Endometrial microvascular endothelial cells (primary cell): Measurements from ENCODE around the gene NCF4. TPM values are rescaled to one million over a fixed set of nuclear protein-coding genes. Genes with fewer than 3 reads are reported as not detected.

Experiments used
- in situ Hi-C: cut with HindIII; loops from 2 replicates; pipeline ENCODE4 v1.10.0; 2017; ENCODE audit warnings: low sequenced_read_pairs, low pct_unique_long_range_greater_than_20kb; ENCODE audit errors: inconsistent ontology term
- total RNA-seq: library from RNA; depleted of rRNA; stranded (reverse); fragments of >200 nt; gene quantifications from one replicate; pipeline ENCODE4 v1.2.3, GENCODE V29; 2015; ENCODE audit errors: inconsistent ontology term

The NCF4 gene
- total RNA-seq, 1 donor from 2014 or later = not detected

DNA sequence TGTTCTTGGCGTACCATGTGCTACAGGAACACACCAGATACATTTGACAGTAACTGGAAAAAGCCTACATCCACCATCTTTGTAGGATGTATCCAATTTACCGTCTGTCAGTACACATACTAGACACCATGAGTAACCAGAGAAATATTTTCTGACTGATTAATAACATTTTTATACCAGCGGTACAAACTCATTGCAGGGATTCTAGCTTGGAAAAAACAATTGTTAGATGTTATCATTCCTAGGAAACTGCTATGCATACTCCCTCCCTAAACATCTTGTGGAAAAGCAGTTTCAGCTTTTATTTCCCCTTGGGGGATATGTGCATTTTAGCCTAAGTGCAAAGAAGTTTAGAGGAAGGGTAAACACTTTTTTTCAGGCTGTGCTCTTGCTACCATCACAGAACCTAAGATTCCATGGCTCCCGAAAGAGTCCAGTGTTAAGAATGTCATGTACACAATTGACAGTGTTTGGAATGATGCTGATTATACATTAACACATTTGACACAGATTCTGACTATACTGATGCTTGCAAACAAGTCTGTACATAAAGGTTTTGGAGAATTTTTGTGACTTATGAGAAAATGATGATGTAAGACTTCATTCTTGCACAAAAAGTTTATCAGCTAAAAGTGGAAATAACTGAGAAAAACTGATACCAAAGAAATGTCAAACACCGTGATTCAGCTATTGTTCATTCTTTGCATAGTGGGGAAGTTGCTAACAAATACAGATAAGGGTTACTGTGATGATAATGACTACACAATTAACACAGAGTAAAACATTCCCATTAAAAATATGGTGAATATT is 23.7 kb downstream of the NCF4 start:
- in situ Hi-C loops = no loop called here

DNA sequence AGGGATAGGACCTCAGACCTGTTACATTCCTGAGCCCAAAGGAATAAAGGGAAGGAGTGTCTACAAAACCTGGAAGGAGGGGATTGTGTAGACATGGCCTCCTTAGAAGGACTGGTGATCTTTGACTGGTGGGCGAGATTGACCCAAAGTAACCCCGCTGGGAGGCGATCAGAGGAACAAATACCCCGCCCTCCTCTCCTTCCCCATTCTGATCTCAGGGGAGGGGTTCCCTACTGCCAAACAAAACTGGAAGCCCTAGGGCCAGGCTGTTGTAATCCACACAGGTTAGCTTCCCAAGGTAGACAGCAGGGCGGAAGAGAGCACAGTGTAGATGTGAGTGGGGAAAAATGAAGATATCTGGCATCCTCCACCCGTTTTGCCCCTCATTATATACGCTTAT is 24.7 kb downstream of the NCF4 start:
- in situ Hi-C loops = no loop called here

DNA sequence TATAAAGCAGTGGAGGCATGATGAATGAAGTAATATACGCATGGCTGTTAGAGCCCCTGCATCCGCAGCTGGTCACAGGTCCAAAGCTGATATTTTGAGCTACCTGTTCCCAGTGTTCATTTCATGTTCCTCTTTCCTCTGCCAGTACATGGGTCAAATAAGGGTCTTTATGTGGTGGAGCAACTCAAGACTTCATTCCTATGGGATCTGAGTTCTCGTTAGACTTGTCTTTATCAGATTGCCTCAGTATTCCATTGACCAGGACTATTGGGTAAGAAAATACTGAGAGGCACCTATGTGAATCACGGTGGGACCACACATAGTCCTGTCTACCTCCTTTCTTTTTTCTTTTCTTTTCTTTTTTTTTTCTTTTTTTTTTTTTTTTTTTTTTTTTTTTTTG is 25.2 kb downstream of the NCF4 start:
- in situ Hi-C loops = no loop called here

DNA sequence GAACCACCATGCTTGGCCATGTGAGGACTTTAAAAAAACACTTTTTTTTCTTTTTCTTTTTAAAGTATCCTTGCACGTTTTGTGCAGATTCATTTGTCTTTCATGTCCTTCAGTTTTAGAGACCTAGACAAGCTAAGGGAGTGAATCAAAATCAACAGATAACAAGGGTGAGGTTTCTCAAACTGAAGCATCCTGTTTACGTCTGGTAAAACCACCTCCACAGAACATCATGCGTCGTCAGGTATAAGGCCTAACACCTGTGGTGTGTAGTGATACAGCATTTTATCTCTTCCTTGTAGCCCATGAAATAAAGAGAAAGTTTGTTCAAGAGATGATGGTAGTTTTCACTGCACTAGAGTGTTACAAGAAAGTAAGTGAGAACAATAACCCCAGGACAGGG is 26.4 kb downstream of the NCF4 start:
- in situ Hi-C loops = no loop called here

DNA sequence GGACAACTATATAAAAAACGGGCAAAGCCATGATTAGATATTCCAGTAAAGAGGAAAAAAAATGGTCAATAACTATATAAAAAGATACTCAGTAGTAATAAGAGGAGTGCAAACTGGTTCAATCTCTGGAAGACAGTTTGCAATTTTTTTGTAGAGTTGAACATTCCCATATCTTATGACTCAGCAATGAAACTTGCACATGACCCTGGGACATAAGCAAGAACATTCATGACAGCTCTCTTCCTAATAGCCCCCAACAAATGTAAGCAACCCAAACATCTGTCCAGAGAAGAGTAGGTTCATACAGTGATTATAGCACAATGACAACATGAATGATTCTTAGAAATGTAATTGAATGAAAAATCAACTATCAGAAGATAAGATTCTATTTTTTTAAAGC is 30.8 kb downstream of the NCF4 start:
- in situ Hi-C loops = no loop called here

DNA sequence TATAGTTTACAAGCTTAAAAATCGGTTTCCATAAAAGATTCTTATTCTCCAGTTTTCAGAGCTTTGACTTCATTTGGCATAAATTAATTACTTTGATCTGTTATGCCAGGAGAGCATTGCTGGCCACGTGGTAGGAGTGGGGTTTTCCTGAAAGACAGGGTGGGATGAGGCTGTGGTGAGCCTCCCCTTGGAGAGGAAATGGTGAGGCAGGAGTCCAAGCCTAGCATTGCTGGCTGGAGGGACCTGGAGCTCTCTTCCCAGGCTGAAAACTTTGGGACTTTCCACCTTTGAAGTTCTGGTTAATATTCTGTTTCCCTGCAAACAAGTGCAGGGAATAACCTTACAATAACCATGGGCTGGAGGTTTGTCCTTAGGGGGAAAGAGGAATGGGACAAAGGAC is 31.5 kb downstream of the NCF4 start:
- in situ Hi-C loops = no loop called here

DNA sequence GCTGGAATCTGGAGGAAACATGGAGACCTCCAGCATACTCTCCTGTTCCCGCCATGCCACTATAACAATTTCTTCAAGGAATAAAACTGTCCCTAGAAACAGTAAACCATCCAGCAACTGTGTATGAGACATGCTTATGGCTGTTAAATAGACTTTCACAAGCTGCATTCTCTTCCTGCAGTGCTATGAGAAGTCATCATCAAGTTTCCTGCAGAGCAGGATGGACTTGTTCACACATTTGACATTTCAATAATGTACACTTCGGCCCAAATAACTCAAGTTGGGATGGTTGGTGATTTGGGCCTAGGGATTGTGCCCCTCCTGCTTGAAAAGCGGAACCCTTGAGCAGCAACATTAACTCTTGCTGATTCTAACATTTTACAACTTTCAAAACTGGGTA is 32.5 kb downstream of the NCF4 start:
- in situ Hi-C loops = no loop called here

DNA sequence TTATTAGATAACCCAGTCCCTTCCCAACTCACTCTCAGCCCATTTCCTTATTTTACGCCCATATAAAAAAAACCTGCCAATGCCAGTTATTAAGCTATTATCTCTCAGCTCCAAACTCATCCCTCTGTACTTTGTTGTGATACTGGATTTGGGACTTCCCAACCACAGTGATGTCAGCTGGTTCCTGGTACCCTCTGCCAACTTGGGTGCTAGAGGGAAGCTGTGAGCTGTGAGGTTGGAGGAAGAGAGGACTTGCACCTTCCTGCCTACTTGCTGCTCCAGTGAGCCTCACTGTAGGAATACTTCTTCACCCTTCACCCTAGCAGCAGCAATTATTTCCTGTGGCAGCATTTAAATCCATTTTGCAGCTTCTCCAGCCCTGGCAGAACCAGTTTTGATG is 33.5 kb downstream of the NCF4 start:
- in situ Hi-C loops = no loop called here

DNA sequence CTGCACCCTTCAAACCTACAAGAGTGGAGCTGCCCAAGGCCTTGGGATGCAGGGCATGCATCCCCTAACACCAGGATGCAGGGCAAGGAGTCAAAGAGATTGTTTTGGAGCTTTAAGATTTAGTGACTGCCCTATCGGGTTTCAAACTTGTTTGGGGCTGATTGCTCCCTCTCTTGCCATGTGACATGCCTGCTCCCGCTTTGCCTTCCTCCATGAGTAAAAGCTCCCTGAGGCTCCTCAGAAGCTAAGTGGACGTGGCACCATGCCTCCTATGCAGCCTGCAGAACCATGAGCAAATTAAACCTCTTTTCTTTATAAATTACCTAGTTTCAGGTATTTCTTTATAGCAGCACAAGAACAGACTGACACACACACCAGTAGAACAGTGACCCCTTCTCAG is 36.8 kb downstream of the NCF4 start:
- in situ Hi-C loops = no loop called here

DNA sequence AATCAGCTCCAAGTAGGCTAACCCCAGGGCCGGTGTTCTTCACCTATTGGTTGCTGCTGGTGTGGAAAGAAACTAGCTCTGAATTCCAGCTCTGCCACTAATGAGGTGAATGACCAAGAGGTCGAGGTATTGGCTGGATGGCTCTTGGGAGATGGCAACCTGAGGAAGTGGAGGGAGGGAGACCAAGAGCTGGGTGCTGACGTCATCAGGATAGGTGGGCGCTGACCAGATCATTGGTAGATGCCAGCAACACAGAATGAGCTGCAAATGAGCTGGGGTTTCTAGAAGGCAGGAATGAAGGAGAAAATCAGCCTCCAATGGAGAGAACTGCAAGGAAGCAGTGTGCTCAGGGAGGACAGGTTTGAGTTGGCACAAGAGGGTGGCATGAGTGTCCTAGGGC is 37.9 kb downstream of the NCF4 start:
- in situ Hi-C loops = no loop called here

DNA sequence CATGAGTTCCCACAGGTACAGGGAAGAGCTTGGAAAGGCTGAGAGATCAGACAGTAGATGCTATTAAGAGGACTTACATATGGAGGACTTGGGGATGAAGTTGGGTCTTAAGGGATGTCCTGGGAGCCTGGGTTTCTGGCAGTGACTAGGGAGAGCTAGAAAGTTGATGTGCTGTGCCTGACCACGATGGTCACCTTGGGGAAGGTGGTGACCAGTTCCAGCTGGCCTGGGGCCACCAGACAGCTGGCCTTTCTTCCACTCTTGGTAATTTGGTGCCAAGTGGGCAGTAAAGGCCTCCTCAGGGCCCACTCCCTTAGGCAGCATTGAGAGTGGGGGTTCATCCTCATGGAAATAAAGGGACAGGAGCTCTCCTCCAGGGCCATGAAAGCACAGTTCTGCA is 38.7 kb downstream of the NCF4 start:
- in situ Hi-C loops = no loop called here

DNA sequence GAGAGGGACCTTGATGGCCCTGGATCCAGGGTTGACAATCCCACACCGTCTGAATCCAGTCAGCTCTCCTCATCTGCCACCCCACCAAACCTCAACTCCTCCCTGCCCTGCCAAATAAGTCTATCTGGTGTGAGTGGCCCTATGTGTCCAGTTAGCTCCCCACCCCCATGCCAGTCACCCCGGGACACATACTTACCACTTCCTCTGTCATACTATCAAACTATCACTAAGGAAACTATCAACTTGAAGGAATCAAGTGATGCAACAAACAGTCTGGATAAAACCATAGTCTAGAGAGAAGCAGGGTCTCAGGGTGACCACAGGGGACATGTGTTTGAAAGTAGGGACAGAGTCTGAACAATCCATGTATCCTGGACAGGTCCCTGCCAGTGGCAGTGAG is 39.4 kb downstream of the NCF4 start:
- in situ Hi-C loops = no loop called here

DNA sequence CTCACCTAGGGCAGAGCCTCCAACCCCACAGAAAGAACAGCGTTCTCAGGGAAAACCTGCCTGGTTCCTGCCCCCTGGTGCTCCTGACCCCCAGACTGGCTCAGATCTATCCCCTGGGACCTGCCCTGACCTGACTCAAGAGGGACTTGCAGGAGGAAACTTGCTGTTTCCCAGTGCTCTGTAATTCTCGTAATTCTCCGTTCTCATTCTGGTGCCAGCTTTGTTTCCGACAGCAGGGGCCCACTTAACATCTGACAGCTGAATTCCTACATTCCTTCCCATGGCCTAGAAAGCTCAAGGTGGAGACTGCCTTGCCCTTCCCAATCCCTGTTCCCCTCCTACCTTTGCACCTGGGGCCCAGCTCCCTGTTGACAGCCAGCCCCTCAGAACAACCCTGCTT is 40.1 kb downstream of the NCF4 start:
- in situ Hi-C loops = no loop called here

DNA sequence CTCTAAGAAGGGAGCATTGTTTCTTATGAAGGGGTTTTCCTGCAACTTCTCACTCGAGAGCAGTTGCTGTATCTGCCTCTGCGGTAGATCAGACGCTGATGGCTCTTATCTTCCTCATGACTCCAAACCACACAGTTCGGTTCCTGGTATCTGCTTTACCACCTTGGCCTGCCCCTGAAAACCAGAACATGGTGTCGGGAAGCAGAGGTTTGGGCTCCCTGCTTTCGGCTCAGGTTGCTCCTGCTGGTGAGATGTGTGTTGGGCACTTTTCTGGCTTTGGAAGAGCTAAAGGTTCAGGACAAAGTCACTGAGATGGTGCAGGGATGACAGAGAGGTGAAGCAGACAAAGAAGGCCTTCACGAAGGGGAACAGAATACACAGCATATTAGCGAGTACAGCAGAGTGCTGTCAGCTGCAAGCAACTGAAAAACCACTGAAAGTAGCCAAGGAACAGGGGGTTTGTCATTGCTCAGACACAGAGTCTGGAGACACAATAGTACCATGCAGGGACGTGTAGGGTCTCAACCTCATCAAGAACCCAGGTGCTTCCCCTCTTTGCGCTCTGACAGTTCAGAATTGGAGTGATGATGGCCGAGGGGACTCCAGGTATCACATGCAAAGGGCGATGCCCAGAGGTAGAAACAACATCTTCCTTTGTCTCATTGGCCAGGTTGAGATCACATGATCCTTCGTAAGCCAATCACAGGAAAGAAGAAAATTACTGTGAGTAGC is 40.8 kb downstream of the NCF4 start:
- in situ Hi-C loops = no loop called here

DNA sequence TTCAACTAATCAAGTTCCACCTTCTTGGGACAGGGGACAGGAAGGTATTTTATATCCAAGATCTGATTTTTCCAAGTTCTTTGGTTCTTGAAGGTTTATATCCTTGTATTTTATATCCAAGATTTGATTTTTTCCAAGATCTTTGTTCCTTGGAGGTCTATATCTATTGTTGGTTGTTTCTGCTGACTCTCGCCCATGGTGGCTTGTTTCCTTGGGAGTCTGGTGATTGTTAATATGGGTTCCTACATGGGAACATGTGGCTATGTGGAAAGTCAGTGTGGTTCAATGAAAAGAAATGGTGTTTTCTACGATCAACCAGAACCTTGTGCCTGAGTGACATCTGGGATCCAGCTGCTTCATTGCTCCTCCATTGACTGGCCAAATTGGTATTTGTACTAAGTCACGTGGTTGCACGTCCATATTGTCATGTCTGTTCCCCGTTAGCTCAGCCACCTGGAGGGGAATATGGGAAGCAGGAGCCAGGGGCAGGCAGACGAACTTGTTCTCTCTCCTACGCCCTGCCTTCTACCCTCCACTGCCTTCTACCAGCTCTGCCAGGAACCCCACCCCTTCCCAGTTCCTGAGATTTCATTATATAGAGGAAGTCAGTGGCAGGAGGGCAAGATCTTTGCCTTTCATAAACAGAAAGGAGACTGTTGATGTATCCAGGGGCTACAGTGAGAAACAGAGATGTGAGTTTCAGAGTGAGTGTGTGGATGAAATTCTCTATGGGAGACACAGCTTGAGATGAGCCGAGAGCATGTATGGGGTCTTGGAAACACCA is 41.5 kb downstream of the NCF4 start:
- in situ Hi-C loops = no loop called here

DNA sequence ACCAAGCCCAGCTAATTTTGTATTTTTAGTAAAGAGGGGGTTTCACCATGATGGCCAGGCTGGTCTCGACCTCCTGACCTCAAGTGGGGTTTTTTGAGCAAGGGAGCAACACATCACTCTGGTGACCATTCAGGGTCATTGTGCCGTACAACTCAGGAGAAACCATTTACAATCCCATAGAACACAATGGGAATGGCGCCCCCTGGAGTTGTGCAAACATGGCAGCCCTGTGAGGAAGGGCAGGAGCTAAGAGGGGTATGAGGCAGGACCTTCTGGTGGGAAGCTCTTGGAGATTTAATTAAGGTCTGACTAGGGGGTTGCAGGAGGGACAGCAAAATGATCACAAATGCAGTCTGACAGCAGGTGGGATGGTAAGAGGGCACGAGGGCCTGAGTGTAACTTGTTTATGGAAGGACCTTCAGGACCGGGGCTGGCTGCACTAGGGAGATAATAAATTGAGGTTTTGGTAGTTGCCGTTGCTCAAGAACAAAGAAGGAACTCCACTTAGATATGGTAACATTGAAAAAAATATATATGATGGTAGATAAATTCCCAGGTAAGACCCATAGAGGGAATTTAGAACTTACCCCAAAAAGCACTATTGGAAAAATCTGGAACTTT is 43.6 kb downstream of the NCF4 start:
- in situ Hi-C loops = no loop called here

DNA sequence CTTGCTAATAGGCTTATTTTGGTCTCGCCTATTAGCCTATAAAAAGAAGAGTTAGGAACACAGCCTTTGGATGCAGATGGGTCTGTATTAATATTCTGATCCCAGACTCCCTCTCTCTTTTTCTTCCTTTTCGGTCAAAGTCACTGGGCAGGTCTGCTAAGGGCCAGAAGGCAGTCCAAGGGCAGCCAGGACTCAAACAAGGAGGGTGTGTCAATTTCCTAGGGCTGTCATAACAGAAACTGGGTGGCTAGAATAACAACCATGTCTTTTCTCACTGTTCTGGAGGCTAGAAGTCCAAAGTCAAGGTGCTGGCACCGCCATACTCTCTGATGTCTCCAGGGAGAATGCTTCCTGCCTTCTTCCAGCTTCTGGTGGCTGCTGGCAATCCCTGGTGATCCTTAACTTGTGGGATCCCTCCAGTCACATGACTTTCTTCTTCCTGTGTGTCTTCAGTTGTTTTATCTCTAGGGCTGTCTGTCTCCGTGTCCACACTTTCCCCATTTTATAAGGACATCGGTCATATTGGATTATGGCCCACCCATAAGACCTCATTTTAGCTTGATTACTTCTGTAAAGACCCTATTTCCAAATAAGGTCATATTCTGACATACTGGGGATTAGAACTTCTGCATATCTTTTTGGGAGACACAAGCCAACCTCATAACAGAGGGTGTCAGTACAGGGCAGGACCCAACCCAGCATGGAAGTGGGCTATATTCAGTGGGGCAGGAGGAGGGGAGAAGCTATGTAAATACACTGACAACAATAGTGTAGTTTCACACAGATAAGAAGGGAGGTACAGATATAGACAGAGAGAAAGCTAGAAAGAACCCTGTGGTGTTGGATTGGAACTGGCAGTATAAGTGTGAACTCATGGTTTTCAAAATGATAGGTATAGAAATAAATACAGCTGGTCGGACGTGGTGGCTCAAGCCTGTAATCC is 46.7 kb downstream of the NCF4 start:
- in situ Hi-C loops = no loop called here

DNA sequence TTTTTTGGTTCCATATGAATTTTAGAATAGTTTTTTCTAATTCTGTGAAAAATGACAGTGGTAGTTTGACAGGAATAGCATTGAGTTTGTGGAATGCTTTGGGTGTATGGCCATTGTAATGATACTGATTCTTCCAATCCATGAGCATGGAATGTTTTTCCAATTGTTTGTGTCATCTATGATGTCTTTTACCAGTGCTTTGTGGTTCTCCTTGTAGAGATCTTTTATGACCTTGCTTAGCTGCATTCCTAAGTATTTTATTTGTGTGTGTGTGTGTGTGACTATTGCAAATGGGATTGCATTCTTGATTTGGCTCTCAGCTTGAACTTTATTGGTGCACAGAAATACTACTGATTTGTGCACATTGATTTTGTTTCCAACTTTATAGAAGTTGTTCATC is 49.7 kb downstream of the NCF4 start:
- in situ Hi-C loops = no loop called here
